ENCODE results near the gene DAB2.

The DAB2 gene

DNA sequence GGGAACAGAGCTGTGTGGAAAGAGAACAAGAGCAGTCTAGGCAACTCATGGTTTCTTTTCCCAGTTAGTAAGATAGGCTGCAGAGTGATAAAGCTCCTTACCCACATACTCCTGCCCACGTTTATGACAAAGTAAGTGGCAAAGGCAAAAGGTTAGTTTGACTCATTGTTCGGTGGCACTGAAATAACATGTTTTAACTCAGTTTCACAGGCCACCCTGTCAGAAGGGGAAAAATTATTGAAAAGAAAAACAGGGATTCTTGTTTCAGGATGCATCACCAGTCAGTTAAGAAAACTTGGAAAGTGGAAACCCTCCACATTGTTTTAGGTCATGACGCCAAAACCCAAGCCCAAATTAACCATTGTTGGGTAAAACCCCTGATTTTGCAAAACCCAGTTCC is 22.3 kb upstream of the DAB2 start:
- no peak for DNase-seq

DNA sequence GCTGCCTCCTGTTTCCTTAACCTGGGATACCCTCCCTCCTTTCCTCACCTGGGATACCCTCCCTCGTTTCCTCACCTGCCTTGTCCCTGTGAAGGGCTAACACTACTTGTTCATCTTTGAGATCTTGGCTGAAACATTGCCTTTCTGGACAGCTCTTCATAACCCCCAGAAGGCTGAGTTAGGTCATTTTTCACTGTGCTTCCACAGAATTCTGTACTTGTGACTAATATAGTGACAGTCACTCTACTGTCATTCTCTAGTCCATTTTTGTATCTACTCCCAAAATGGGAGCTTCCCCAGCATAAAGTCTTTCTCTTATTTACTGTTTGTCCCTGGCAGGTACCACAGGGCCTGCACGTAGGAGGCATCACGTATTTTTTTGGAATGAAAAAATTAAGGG is 21.5 kb upstream of the DAB2 start:
- DNase-seq, result no peak

DNA sequence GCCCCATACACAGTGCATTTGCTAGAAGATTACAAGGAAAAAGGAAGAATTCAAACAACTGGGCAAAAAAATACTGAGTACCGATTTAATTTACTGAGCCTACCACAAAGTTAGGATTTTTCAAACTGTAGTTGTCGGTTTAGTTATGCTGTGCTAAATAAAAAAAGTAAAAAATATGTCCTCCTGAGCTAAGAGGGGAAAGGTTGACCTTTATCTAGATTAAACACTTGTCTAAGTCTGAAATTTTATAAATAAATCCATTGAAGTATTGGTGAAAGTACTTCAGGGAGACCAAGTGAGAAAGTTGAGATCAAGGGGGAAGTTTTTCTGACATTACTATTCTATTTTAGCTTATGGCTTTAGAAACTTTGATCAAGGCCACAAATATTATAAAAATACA is 19.1 kb upstream of the DAB2 start:
- no peak for DNase-seq

DNA sequence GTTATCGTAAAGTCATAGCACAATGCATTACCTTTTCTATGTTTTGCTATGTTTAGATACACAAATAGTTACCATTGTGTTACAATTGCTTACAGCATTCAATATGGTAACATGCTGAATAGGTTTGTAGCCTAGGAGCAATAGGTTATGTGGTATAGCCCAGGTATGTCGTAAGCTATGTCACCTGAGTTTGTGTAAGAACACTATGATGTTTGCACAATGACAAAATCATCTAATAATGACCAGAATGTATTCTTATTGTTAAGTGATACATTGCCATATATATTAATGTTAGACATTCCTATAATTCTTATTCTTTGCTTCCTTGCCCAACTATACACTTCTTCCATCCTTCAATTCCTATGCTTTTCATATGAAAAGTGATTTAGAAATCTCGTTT is 18.2 kb upstream of the DAB2 start:
- DNase-seq, result no peak

DNA sequence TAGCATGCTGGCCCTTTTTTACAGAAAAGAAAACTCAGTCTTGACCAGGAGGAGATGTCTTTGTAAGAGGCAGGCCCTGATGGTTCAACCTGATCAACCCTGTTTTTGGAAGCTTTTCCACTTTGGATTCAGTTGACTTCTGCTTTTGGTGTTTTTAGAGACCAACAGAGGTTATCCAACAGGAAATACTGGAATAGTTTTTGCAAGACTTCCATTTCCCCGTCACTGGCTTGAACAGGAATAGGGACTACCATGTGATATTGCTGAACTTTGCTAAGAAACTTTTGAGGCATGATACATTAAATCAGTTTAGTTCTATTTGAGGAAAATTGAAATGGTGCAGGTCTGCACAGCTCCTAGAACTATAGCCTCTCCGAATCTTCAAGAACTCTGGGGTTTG is 17.1 kb upstream of the DAB2 start:
- DNase-seq, result no peak

DNA sequence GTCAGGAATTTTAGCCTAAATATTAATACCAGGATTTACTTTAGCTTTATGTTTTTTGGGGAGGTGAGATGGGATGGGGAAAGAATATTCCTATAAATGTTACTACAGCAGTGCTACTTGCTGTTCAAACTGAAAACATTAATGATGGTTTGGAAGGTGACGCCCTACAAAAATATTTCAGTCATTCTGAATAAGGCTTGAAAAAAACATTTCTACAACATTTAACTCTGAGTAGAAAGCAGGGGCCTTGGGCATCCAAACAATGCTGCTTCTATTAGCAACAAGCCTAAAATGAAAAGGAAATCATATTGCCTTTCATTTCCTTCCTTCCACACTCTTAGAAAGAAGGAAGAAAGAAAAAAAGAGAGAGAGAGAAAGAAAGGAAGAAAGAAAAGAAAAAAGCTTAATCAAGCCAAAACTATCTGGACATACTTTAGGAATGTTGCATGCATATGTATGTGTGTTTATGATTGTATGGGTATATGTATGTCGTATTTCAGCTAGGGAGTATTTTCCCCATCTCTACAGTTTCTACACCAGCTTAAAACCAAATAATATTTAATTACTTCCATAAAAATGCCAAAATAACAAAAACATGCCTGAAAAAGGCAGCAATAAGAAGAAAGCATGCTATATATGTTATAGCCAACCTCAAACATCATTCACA is 16.3 kb upstream of the DAB2 start:
- no peak for DNase-seq

DNA sequence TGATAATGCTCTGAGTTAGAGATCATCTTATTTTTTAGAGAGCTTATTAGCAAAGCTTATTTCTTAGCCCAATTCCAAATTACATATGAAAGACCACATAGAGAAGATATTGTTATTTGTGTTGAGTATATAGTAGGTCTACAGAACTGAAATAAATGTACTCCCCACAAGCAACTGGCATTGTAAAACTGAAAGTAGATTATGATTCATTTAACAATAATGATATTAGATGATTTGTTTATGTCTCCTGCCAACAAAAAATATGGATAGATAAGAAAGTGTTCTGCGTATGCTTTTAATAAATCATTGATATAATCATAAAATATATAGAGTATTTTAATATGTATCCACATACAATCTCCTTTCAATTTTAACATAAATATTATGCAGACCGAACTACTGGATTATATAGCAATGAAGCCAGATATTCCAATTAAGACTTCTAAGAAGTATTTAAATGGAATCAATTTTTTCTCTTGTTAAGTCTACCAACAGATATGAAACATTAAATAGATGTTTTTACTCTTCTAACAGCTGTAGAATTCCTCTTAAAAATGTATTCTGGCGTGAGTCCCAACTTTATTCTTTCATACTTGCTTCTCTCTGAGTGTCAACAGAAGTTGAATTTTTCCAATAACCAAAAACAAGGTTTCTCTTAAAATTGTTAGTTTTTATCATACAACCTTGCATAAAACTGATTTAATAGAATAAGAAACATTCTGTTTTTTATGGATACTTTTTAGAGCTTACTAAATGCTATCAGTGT is 15.6 kb upstream of the DAB2 start:
- DNase-seq, result no peak

DNA sequence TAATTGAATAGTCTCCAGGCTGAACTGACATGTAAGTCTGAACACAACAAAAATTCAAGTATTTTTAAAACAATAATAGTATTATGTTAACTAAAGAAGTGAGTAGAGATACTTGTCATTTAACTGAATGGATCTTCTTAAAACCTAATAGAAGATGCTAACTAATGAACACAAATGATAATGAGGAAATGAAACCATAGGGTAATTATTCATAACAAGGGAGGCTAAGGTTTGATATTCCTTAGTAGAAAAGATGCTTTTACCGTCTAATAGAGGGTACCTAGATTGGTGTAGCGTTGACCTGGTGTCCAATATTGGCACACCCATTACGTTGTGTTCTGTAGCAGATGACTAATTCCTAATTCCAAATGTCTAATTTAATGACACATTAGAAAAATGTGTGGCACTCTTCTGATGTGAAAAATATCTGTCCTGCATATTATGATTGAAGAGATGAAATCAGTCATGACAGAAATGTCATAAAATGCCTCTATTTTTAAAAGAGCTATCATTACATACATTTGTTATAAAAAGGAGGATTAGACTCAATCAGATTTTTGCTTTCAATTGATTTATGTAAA is 14.9 kb upstream of the DAB2 start:
- no peak for DNase-seq

DNA sequence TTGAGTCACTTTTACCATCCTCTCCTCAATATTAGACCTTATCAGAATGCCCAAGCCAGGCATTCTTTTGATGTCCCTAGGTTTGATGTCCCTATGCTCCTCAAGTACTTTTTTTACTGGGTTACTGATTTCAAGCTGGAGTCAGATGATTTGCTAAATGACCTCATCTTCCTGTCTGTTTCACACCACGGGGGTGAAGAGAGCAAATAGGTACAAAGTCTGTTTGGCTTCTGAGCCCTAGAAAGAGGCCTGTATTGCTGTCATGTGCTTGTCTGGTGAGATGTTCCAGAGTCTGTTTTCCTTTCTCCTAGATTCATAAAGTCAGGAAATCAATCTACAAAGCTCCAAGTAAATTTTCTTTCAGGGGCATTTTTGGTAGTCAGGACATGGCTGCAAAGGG is 12.7 kb upstream of the DAB2 start:
- DNase-seq, result no peak

DNA sequence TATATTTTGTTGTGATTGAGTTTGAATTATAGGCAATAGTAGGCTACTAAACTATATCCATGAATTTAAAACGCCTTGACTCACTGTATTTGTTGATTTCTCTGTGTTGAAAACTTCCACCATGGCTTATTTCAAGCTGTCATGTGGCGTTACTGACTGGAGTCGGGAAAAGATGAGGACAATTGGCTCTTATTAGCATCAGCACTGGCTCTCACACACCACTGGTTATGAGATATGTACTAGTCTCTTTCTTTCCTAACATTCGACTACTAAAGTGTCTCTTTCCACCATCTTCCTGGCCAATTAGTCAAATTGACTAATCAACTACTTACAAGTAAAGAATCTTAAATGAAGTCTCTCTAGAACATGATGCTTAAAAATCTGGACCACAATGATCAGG is 9.1 kb upstream of the DAB2 start:
- no peak for DNase-seq

DNA sequence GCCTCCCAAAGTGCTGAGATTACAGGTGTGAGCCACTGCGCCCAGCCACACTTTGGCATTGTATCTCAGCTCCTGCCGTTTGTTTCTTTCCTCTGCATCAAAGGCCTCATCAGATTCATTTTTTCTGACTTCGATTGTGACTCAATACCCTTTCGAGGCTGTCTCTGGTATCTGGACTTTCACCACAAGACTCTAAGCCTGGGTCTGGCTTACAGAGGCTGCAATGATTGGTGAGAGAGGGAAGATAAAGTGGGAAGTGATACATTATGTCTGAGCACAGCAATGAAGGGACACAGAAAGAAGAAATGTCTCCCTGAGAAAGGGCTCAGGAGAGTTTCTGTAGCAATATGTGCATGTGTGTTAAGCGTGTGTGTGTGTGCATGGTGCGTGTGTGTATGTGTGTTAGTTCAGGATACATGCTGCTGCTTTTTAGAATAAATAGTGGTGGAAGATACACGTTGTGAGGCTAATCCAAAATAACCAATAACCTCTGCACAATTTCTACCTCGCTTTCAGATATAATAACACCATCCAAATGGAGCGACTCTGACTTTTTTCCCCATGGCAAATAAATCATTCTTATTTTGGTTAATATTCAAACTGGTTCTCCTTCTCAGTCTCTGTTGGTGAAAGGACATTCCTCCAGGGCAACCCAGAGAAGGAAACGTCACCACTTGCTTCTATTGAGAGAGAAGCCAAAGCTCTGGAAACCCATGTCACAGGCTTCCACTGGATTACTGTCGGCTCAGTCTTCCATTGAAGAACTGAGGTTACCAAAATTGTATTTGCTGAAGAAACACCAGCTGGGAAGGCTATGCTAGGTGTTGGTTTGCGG is 8.1 kb upstream of the DAB2 start:
- DNase-seq, result no peak

DNA sequence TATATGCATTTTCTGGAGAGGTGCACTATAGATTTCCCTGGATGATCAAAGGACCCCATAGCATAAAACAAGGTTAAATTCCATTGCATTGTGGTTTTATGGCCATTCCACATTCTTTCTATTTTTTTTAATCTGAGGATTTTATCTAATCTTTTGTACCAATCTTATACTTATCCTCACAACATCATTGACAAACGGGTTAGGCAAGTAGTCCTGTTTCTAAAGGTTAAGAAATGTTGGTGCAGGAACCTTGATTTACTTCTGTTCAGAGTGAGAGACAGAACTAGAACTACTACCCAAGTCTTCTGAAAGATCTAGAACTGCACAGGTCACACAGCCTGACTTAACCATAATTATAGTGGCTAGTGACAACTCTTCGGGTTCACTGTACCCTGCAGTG is 5.7 kb upstream of the DAB2 start:
- no peak for DNase-seq

DNA sequence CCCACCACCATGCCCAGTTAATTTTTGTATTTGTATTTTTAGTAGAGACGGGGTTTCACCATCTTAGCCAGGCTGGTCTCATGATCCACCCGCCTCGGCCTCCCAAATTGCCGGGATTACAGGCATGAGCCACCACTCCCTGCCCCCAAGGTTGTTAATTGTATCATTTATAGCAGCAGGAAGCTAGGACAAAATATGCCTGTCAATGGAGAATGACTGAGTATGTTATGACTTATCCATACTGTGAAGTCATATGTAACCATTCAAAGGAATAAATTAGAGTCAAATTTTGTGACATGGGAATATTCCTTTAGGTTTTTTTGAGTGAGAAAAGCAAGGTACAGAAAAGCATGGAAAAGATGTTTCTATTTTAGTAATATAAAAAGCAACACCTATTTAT is 3.9 kb upstream of the DAB2 start:
- no peak for DNase-seq

DNA sequence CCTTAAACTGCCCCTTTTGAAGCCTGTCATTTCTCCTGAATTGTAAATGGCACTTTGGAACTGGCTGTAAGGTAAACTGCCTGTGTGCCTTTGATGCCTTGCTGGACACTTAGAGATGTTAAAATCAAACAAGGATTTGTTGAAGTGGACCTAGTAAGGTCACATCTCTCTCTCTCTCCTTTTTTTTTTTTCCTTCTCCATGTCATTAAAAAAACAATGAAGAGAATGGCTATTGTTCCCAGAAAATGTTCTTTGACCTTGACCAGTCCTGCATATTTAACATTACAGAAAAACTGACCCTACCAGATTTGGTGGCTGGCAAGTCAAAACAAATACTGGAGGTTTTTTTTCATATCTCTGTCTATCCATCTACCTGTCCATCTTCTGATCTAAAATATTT is 2.9 kb upstream of the DAB2 start:
- no peak for DNase-seq

DNA sequence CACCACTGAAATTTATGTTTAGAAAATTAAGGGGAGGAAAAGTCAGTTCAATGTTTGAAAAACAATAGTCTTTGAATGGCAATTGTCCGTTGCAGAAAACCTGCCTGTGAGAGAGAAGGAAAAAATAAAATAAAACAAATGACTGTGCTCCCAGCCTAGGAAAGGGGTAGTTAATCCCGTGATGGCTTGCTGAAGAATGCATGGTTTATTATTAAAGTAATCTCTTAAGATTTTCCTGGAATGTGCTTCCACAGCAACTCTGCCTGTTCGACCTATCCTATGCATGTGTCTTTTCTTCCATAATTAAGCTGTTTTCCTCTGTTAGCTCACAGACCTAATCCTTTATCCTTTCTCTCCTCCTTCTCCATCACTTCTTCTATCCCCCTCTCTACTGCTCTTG is 2.4 kb upstream of the DAB2 start:
- DNase-seq, result no peak

DNA sequence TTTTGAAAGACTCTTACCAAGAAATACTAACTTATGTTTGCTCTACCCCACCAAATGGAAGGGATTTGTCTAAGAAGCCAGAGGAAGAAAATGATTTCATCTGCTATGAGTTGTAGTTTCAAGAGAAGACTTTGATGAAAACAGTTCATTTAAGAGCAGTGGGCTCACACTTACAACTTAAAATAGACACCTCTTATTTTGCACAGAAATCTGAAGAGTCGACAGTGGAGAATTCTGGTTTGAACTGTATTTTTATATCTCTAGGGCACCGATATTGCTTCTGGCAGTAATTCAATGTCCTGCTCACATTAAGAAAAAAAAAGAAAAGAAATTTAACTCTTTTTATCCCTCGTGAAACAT is 1.9 kb upstream of the DAB2 start:
- no peak for DNase-seq

DNA sequence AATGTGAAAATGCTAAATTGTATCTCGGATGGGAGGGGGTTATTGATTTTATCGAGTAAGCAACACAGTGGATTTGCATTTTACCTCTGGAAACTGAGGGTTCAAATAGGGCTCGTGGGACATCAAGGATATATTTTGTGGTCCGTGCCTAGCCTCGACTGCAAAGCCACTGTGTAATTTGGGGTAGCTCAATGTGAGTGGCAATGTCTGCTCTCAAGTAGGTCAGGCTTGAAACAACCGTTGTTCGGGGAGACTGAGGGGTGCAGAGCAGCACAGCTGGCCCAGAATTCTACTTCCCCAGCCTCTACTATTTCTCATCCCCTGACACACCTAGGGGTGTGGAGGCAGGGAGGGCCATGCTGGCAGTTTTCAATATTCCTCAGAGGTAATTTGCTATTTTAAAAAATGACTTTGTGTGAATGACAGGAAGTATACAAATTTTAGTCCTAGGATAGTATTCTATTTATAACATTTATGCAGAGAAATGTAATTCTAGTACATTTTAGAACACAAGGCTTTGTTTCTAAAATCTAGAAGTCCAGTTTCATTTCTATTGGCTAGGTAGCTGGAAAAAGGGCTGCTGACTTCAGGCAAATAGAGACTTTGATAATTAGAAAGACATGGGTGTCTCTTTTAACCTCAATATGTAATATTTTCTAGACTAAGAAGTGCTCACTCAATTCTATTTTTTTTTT is 1.4 kb upstream of the DAB2 start:
- no peak for DNase-seq

DNA sequence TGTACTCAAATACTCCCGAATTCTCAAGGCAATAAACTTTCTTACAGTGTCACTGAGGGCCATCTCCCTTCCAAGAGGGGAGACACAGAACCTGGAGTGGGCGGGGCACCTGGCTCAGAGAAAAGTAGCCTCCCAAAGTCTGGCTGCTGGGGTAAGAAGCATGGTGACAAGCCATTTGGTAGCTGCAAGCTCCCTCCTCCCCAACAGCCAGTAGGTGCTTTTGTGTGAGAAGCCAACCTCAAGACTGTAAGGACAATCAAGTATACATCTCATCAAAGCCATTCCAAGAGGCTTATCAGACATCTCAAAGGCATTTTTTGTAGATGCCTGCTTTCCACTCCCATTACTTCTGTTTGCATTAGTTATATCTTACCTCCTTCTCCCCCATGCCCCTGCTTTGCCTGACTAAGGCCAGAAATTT is 1.4 kb downstream of the DAB2 start:
- DNase-seq, result no peak

DNA sequence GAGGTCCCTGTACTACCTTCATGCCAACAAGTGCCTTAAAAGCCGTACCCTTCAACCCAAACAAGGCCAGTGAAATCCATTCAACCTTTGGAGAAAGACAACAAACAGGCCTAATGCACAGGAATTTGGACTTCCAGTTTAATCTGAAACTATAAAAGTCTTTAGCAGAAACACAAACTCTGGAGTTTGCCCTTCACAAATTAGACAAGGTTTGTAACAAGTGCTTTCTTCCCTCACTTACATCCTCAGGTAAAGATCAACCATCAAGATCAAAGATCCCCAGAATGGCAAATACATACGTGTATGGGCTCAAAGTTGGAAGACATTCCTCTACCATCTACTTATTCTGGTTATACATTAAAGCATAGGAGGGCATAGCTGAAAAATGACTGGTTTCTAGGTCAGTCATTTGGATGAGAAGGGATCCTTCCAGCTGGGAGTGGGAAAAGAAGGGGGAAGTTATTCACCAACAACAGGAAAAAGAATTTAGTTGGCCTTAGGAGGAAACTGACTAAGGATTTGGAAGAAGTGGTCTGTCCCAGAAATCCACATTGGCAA is 2.0 kb downstream of the DAB2 start:
- DNase-seq, result no peak

DNA sequence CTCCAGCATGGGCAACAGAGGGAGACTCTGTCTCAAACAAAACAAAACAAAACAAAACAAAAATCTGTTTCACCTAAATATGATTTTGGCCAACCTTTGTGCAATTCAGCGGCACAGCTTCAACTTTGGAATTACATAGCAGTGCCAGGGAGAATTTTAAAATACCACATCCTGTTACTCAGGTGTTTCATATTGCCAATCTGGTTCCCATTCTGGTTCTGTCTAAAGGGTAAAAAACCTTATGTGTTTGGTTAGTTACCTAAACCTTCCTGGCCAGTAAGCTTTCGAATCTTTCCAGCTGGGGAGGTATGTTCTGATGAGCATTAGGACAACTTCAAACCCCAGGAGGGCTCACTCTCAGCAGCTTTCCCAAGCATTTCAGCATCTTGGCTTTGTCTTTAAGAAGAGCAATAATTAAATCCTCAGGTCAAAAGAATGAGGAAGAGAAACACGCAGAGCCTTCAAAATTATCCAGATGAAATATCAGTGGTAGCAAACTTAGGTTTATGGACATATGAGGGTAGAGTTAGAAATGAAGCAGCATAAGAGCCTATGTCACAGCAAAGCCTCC is 2.7 kb downstream of the DAB2 start:
- DNase-seq, result no peak

DNA sequence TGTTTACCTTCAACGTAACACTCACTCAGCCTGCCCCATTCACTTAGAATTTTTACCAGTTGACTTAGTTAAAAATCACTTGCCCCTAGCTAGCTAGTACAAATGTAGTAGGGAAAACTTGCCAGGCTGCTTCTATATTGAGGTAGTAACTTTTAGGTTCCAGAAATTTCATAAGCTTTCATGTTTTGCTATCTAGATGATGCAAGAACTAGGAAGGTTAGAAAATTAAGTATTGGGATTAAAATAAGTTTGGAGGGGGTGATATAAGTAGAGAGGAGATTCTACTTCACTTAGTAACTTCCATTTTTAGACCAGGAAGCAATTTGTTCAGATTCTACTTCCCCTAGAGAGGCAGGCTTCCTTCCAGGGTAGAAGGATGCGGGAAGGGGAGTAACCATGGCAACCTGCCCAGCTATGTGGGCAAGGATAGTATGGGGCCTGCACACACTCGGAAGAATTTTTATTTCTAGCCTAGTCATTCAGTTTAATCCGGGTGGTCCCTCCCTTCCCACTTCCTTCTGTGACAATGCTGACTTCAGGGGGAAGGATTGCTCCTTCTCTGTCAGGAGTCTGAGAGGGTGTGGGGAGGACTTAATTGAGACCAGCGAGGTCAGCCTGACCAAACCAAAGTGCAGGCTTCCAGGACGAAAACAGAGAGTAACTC is 4.2 kb downstream of the DAB2 start:
- no peak for DNase-seq

DNA sequence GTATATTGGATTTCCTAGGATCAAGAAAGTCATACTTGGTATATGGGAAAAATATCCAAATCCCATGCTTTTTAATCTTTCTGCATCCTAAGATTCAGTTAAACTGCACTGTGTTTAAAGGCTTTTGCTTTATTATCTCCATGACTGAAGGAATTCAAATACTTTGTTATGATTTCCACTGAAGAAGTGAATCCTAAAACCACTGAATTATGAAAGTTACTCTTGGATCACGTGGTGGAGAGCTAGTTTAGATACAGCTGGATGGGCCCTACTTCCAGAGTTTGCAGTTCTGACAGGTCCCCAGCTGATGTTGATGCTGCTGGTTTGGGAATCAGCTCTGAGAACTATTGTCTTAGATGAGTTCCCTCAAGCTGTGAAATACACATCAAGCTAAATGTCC is 5.0 kb downstream of the DAB2 start:
- no peak for DNase-seq

All from stimulated activated CD4-positive, alpha-beta T cell treated with anti-CD3 and anti-CD28 coated beads, Interleukin-4, amount 100 ng/mL, for 24 hours (primary cell).